Fibroblast of lung (primary cell): ENCODE data around the gene ANKRD36B.
"Not testable (repeated sequence)": the region's sequence is repeated elsewhere in the genome, so short reads cannot be mapped to it uniquely, and the experiment has no call there.

Experiments used
- EZH2 ChIP-seq: IDR thresholded peaks from 2 replicates; pipeline ENCODE4 v1.5.1; 2012; ENCODE audit warnings: low read length, control low read depth, mild to moderate bottlenecking; ENCODE audit errors: missing control alignments
- TF ChIP-seq, protein P1 (sequence below), 2 donors: IDR thresholded peaks in 1 of 2; conservative IDR thresholded peaks in 1 of 2; 1 replicate in 1 of 2; 2 replicates in 1 of 2; pipeline ENCODE4 v1.5.1; 2011 to 2012; ENCODE audit warnings: low read length in 2 of 2, control low read depth in 1 of 2, inconsistent platforms in 1 of 2, low read depth in 1 of 2, mild to moderate bottlenecking in 1 of 2

GRCh38 chr2:97589598-97590510 lies at the start of gene ANKRD36B:
- TF ChIP-seq, protein P1, sequence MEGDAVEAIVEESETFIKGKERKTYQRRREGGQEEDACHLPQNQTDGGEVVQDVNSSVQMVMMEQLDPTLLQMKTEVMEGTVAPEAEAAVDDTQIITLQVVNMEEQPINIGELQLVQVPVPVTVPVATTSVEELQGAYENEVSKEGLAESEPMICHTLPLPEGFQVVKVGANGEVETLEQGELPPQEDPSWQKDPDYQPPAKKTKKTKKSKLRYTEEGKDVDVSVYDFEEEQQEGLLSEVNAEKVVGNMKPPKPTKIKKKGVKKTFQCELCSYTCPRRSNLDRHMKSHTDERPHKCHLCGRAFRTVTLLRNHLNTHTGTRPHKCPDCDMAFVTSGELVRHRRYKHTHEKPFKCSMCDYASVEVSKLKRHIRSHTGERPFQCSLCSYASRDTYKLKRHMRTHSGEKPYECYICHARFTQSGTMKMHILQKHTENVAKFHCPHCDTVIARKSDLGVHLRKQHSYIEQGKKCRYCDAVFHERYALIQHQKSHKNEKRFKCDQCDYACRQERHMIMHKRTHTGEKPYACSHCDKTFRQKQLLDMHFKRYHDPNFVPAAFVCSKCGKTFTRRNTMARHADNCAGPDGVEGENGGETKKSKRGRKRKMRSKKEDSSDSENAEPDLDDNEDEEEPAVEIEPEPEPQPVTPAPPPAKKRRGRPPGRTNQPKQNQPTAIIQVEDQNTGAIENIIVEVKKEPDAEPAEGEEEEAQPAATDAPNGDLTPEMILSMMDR (conservative IDR thresholded peaks at IDR 0.05 in 1 of 2, IDR thresholded peaks at IDR 0.05 in 1 of 2; ENCODE audit: low read depth in 1 of 2, low read length in 2 of 2), result not testable (repeated sequence)
- not testable (repeated sequence) for TF ChIP-seq EZH2
